Measurements from ENCODE around the gene THOC1. TPM values are rescaled to one million over a fixed set of nuclear protein-coding genes. Genes with fewer than 3 reads are reported as not detected.

Gene THOC1
- total RNA-seq, 1 donor from 2014 or later: 73.7 TPM

DNA sequence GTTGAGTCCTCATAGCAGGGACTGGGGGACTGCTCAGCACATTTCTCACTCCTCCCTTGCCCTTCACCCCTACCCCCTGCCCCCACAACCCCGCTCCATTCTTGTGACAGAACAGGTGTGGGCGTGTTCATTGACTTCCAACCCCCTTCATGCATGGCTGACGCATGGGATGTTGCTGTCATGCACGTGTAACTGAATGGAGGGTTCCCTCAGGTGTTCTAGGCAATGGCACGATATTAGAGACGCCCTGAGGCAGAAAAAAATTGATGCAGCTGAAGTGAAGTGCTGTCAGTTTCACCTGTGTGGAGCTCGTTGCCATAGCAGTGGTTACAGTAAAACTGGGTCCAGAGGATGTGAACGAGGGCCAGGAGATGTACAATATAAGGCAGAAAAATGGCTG lies 6.5 kb upstream of the THOC1 start:
- no peak overlapping the region for H3K4me3 Mint-ChIP-seq
- H3K4me1 Mint-ChIP-seq: peaks cover 7% of the 10 kb centered on the region
- H3K9me3 Mint-ChIP-seq: peaks cover 5% of the 10 kb centered on the region
- DNase-seq (ENCODE audit: low spot score in 2 of 2, unreplicated experiment in 2 of 2): no peak
- H3K27me3 Mint-ChIP-seq (ENCODE audit: low read depth): no peaks in the 10 kb centered on the region
- H3K27ac Mint-ChIP-seq: no peak overlapping the region
- H3K36me3 Mint-ChIP-seq: peaks cover 2% of the 10 kb centered on the region
- TF ChIP-seq, protein P1, sequence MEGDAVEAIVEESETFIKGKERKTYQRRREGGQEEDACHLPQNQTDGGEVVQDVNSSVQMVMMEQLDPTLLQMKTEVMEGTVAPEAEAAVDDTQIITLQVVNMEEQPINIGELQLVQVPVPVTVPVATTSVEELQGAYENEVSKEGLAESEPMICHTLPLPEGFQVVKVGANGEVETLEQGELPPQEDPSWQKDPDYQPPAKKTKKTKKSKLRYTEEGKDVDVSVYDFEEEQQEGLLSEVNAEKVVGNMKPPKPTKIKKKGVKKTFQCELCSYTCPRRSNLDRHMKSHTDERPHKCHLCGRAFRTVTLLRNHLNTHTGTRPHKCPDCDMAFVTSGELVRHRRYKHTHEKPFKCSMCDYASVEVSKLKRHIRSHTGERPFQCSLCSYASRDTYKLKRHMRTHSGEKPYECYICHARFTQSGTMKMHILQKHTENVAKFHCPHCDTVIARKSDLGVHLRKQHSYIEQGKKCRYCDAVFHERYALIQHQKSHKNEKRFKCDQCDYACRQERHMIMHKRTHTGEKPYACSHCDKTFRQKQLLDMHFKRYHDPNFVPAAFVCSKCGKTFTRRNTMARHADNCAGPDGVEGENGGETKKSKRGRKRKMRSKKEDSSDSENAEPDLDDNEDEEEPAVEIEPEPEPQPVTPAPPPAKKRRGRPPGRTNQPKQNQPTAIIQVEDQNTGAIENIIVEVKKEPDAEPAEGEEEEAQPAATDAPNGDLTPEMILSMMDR (IDR thresholded peaks at IDR 0.05; ENCODE audit: unreplicated experiment): no peak

DNA sequence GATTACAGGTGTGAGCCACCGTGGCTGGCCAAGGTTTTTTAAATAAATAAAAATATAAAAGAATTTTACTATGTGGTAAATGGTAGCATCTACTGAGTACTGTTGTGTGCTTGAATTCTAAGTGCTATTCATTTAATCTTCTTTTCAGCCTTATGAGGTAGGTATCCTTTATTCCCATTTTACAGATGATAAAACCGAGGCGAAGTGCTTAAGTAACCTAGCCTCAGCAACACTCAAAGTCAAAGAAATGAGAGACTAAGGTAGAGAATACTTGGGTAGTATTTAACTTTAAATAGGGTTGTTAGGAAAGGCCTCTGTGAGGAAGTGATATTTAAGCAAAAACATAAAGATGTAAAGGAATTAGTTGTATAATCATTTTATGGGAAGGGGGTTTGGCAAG lies 5.7 kb upstream of the THOC1 start:
- Mint-ChIP-seq H3K36me3 (peaks cover 2% of the 10 kb centered on the region), H3K4me1 (peaks cover 14% of the 10 kb centered on the region), H3K27me3 (ENCODE audit: low read depth) (no peaks in the 10 kb centered on the region), H3K4me3 (no peak overlapping the region), H3K27ac (no peak overlapping the region), H3K9me3 (peaks cover 5% of the 10 kb centered on the region)
- TF ChIP-seq, protein P1 (IDR thresholded peaks at IDR 0.05; ENCODE audit: unreplicated experiment): no peak
- DNase-seq (ENCODE audit: low spot score in 2 of 2, unreplicated experiment in 2 of 2): no peak

DNA sequence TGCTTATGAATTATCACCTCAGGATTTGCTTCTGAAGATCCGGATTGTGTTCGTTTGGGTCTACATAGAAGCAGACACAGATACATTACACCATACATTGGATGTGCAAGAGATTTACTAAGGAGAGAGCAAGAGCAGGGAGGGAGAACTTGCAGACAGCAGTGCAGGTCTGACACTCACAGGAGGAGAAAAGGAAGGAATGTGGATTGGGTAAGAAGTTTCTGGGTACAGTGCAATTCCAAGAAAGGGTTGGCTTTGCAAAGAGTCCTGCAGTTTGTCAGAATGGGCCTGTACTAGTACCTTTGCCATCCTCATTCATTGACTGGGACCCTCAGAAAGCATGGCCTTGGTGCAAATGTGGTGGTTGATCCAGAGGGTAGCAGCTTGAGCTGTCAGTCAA lies 4.8 kb upstream of the THOC1 start:
- Mint-ChIP-seq H3K27ac (no peak overlapping the region), H3K9me3 (peaks cover 5% of the 10 kb centered on the region), H3K4me1 (peaks cover 15% of the 10 kb centered on the region), H3K27me3 (ENCODE audit: low read depth) (no peaks in the 10 kb centered on the region), H3K36me3 (peaks cover 2% of the 10 kb centered on the region), H3K4me3 (no peak overlapping the region)
- TF ChIP-seq, protein P1 (IDR thresholded peaks at IDR 0.05; ENCODE audit: unreplicated experiment): no peak
- DNase-seq (ENCODE audit: low spot score in 2 of 2, unreplicated experiment in 2 of 2): no peak

DNA sequence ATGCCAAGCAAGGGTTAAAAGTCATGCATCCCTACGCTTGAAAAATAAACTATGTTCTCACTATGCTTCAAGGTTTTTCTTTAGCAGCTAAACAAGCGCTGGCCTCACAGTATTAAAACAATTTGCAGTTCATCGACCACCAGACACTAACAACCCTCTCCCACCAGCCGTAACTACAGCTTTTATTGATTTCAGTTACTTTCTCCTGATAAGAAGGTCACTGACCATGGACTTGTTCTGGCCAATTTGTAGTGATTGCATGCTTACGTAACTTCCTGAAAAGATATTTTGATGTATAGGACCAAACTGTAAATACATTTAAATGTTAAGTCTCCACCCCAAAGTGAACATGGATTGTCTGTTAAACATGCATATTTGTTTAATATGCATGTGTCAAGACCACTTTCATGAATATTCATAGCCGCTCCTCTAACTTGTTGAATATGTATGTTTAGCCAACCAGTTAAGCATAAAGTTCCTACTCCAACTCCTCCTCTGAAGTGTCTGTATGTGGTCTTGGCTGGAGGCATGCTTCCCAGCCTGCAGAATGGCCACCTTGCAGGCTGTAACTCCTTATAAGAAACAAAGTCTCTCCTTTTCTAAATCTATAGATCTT lies 1.7 kb upstream of the THOC1 start:
- TF ChIP-seq, protein P1 (IDR thresholded peaks at IDR 0.05; ENCODE audit: unreplicated experiment): no peak
- Mint-ChIP-seq H3K9me3 (no peaks in the 10 kb centered on the region), H3K4me3 (peak overlapping the region; percentile 97), H3K27me3 (ENCODE audit: low read depth) (no peaks in the 10 kb centered on the region), H3K36me3 (peaks cover 2% of the 10 kb centered on the region), H3K27ac (peak overlapping the region; percentile 63), H3K4me1 (peaks cover 30% of the 10 kb centered on the region)
- DNase-seq (ENCODE audit: low spot score in 2 of 2, unreplicated experiment in 2 of 2): no peak

DNA sequence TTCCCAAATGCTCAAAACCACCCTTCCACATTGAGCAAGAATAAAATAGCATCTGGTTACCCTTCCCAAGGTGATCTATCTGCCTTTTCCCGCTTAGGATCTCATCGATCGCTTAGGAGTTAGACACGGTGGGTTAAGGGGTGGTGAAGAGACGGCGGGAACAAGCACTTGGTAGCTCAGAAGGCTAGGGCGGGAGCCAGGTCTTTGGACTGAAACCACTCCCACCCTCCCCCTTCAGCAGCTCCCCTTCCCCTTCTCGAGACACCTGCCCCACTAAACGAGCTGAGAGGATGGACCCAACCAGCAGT lies 513 bp downstream of the THOC1 start:
- peaks cover 30% of the 10 kb centered on the region for H3K4me1 Mint-ChIP-seq
- H3K36me3 Mint-ChIP-seq: peaks cover 7% of the 10 kb centered on the region
- no peaks in the 10 kb centered on the region for H3K27me3 Mint-ChIP-seq (ENCODE audit: low read depth)
- peak overlapping the region; percentile 99 for H3K27ac Mint-ChIP-seq
- no peak for DNase-seq (ENCODE audit: low spot score in 2 of 2, unreplicated experiment in 2 of 2)
- no peaks in the 10 kb centered on the region for H3K9me3 Mint-ChIP-seq
- TF ChIP-seq, protein P1 (IDR thresholded peaks at IDR 0.05; ENCODE audit: unreplicated experiment): no peak
- H3K4me3 Mint-ChIP-seq: peak overlapping the region; percentile 97
